ENCODE data around the gene ST14.
"Not testable (repeated sequence)": the region's sequence is repeated elsewhere in the genome, so short reads cannot be mapped to it uniquely, and the experiment has no call there.

The ST14 gene

GRCh38 chr11:130188585-130189347 is 29.2 kb downstream of the ST14 start:
- no peak for DNase-seq (ENCODE audit: low read depth)

- DNase-seq (ENCODE audit: low read depth) = no peak
Measured at GRCh38 chr11:130189492-130190210, 30.1 kb downstream of the ST14 start.

DNA sequence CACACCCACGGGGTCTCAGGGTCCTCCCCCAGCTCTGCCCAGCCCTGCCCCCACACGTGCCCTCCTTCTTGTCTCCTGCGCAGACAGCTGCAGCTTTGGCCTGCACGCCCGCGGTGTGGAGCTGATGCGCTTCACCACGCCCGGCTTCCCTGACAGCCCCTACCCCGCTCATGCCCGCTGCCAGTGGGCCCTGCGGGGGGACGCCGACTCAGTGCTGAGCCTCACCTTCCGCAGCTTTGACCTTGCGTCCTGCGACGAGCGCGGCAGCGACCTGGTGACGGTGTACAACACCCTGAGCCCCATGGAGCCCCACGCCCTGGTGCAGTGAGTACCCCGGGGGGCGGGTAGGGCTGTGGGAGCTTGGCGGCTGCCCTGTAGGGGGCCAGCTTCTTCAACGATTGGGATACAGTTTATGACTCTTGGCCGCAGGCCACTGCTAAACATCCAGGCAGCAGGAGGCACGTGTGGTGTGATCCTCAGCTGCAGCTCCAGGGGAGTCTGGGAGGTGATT is 30.8 kb downstream of the ST14 start:
- no peak for DNase-seq (ENCODE audit: low read depth)

DNA sequence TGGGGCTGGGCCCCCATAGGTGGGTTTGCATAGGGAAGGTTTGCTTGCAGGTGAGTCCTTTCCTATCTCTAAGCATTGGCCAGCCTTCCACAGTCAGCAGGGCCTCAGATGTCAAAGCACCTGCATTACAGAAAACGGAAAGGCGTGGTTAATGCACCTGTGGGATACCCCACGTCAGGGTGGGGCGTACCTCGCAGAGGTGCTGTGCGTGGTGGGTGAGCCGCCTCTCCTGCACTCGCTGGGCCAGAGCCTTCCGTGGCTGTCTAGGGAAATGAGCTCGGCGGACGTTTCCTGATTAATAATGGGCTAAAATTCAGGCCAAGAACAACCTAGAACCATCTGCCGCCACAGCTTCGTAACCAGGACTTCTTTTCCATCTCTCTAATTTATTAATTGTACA is 32.3 kb downstream of the ST14 start:
- no peak for DNase-seq (ENCODE audit: low read depth)

GRCh38 chr11:130192845-130193267 is 33.3 kb downstream of the ST14 start:
- DNase-seq (ENCODE audit: low read depth) = no peak

DNA sequence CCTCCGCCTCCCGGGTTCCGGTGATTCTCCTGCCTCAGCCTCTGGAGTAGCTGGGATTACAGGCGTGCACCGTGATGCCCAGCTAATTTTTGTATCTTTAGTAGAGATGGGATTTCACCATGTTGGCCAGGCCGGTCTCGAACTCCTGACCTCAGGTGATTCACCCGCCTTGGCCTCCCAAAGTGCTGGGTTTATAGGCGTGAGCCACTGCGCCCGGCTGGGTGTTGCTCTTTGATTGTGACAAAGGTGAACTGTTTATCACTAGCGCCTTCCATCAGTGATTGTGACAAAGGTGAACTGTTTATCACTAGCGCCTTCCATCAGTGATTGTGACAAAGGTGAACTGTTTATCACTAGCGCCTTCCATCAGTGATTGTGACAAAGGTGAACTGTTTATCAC is 34.0 kb downstream of the ST14 start:
- not testable (repeated sequence) for DNase-seq (ENCODE audit: low read depth)

- DNase-seq (ENCODE audit: low read depth) = no peak
Measured at GRCh38 chr11:130194241-130195023, 34.9 kb downstream of the ST14 start.

DNA sequence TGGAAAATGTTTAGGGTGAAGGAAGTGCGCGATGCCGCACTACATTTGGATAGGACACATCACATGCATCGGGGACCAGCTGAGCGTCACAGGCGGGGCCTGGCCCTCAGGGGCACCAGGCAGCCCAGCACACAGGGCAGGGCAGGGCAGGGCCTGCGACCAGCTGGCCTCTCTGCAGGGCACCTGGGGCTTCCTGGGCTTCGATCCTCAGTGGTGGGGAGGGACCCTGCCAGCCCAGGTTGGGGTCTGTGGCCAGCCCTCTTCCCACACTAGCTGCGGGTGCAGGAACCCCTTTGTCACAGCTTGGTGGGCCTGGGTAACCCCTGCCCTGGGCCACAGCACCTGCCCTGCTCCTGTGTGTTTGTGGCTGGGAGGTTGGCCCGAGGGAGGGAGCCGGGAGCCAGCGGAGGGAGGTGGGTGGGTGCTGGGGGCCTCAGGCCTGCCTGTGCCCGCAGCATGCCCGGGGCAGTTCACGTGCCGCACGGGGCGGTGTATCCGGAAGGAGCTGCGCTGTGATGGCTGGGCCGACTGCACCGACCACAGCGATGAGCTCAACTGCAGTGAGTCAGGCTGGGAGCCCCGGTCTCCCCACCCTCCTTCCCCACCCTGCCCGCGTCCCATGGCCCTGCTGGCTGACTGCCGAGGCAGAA is 37.9 kb downstream of the ST14 start:
- no peak for DNase-seq (ENCODE audit: low read depth)

GRCh38 chr11:130198292-130198691 is 38.7 kb downstream of the ST14 start:
- DNase-seq (ENCODE audit: low read depth) = no peak

GRCh38 chr11:130198964-130199363 is 39.4 kb downstream of the ST14 start:
- no peak for DNase-seq (ENCODE audit: low read depth)

- no peak for DNase-seq (ENCODE audit: low read depth)
Measured at GRCh38 chr11:130199792-130200191, 40.2 kb downstream of the ST14 start.

DNA sequence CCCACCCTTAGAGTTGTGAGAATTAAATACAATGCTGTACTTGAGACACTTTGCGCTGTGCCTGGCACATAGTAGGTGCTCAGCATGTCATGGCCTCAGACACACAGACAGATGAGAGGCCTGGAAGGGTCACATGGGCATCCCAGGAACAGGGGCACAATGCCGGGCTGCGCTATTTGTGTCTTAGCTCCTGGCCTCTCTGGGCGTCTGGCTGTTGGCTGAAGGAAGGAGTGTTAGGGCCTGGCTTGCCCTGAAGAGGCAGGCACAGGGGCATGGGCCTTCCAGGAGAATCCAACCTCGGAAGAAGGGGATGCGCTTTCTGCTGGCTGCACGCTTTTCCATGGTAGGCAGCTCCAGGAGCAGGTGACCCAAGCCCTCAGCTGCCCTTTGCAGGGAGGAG is 41.4 kb downstream of the ST14 start:
- no peak for DNase-seq (ENCODE audit: low read depth)

DNA sequence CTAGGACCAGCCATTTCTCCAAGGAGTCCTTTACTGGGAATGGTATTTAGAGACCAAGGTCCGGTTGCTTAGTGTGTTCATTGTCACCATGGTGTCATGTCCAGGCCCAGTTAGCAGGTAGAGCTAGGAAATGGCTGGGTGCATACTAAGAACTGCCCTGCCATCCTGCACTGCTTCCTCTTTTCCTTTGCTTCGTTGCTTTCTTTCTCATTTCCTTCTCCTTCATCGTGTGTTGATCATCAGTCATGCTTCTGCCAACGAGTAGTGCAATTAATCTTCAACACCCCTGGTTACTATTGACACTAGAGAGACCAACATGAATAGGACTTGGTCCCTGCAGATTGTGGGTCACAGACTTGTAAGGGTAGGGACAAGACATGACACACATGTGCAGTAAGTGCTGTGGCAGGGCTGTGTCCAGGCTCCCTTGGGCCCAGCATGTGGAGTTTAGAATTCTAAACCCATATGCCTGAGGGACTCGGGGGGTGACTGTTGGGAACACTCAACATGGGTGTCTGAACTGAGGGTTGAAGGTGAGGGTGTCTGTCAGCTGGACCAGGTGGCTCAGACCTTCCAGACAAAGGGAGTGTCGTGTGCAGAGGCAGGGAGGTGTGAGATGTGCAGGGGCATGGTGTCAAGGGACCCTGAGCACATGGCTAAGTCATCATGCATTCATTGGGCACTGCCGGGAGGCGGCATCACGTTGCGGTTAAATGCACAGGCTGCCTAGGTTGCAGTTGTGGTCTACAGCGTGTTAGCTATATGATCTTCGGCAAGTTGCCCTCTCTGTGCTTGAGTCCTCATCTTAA is 42.6 kb downstream of the ST14 start:
- DNase-seq (ENCODE audit: low read depth) = no peak

GRCh38 chr11:130202818-130203689 is 43.5 kb downstream of the ST14 start:
- DNase-seq (ENCODE audit: low read depth) = no peak

GRCh38 chr11:130203766-130204702 is 44.5 kb downstream of the ST14 start:
- no peak for DNase-seq (ENCODE audit: low read depth)

DNA sequence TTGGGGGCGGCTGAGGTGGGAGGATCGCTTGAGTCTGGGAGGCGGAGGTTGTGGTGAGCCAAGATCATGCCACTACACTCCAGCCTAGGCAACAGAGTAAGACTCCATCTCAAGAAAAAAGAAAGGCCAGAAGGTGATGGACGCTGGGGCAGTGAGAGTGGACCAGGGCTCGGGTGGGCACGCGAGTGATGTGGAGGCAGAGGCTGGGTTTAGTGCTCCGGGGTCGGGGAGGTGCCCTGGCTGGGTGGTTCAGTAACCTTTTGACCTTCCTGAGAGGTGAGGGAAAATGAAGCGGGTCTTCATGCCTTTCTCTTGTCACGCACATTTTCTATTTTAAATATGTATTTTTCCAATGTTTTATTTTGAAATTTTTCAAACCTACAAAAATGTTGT is 45.1 kb downstream of the ST14 start:
- DNase-seq (ENCODE audit: low read depth) = no peak

- no peak for DNase-seq (ENCODE audit: low read depth)
Measured at GRCh38 chr11:130206141-130206540, 46.6 kb downstream of the ST14 start.

DNA sequence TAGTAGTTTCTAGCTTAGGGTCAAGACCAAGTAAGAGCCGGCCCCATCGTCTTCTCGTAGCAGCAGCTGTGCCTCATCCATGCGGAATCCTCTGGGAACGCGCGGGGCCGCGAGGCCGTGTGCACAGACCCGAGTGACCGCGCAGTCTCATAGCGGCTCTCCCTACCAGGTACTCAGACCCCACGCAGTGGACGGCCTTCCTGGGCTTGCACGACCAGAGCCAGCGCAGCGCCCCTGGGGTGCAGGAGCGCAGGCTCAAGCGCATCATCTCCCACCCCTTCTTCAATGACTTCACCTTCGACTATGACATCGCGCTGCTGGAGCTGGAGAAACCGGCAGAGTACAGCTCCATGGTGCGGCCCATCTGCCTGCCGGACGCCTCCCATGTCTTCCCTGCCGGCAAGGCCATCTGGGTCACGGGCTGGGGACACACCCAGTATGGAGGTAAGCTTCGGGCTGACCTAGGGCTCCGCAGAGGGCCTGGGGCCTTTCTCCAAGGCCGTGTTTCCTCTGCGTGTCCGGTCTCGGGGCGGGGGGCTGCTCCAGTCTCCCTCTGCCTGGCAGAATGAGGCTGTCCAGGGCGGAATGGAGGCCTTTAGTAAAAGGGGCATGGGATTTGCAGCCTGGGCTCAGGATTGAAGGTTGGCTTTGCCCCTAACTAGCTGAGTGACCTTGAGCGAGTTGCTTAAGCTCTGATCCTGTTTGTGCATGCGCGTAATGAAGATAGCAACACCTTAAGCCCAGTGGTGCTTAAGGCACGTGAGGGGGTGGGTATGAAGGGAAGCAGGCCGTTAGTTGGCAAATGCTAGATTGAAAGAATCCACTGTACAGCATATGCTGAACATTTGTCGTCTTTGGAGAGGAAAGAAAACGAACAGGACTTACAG is 48.9 kb downstream of the ST14 start:
- DNase-seq (ENCODE audit: low read depth) = no peak
